GM19467 (cell line): ENCODE measurements around the gene HSD17B7.

Source experiments
- ATAC-seq: cut with Tn5 transposase; IDR thresholded peaks from one replicate; pipeline ENCODE4 v1.9.1; 2021; ENCODE audit warnings: mild to moderate bottlenecking, moderate library complexity; ENCODE audit not compliant: unreplicated experiment

Gene HSD17B7

DNA sequence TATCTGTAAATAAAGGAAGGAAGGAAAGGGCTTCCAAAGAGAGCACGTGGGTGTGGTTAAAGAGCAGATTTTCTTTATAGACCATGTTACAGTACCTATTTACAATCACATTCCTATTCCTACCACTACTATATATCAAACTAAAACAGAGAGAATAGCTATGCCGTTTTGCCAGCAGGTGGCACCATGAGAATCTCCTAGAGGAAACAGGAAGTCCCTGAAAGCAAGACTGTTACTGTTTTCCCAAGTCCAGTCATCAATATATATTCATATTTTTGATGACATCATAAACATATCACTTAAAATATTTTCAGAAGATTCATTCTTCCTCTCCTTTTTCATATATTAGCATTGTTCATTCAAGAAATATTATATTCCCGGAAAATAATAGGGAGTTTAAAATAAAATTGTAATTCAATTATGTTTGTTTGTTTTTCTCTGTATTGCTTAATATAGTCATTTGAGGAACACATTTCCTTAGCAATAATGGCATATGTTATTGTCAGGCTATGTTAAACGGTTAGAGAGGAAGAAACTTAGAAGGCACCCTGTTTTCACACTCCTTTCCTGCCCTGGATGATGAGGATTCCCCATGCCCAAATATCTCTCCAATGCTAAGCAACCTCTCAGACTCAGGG is 63.9 kb downstream of the HSD17B7 start:
- no peak for ATAC-seq

DNA sequence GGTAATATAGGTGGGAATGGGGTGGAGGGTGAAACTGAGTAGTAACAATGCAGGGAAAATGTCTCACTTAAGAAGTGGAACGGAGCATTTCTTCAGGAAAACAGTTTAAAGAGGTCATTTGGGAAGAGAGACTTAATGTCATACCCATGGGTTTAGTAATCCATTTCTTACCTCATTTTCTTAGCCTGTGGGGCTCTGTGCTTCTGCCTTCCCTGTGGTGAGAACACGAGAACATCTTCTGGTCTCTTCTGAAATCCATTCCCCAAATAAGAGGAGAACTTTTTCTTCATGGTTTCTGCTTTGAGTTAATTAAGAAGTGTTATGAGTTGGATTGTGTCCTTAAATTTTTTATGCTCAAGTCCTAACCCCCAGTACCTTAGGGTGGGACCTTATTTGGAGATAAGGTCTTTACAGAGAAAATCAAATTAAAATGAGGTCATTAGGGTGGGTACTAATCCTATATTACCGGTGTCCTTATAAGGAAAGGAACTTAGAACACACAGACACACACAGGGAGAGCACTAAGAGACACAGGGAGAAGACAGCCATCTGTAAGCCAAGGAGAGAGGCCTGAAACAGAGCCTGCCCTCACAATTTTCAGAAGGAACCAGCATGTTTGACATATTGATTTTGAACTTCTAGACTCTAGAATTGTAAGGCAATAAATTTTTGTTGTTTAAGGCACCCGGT is 65.1 kb downstream of the HSD17B7 start:
- no peak for ATAC-seq

DNA sequence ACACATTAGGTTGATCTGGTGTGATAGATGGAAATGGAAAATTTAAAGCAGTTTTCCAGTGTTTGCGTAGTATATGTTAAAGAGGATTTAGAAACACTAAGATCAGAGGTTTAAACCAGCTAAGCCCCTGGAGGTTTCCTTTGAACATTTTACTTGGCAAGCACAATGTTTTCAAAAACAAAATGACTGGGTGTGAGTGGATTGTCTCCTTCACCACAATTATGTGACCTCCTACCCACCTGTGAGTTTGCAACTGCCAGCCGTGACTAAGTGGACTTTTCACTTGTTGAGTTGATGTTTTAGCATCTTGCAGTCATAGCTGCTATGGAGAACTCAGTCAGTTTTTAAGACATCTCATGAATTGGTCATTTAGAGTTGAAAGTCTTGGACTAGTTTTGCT is 65.8 kb downstream of the HSD17B7 start:
- no peak for ATAC-seq

DNA sequence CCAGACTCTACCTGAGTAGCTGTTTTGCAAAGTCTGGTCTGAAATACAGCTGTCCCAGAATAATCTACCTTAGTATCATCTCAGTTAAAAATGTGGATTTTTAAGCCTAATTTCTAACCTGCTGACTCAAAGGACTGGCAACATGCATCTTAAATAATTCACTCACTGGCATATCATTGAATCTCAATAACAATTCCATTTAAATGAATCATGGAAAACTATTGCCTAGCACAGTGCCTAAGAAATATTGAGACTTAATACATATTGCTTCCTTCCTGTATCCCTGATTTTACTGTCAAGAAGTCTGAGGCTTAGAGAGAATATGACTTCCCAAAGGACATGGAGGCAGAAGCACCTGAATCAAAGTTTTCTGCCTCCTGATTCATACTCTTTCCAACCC is 67.3 kb downstream of the HSD17B7 start:
- no peak for ATAC-seq

DNA sequence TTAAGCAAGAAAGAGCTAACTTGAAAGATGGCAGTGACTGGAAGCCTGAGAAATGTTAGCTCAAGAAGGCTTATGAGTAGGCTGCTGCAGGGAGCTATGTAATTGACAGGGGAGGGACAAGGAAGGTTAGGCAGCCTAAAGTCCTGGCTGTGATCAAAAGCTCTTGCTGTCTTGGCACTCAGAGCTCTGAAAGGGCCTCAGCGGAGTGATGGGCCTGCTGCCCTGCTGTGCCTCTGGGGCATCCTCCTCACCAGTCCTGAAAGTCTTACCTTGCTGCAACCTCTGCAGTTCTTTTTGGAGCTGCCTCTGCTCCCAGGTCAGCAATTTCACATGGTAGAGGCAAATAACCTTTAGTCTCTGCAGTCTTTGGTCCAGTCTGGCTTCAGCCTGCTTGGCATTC is 68.7 kb downstream of the HSD17B7 start:
- no peak for ATAC-seq

DNA sequence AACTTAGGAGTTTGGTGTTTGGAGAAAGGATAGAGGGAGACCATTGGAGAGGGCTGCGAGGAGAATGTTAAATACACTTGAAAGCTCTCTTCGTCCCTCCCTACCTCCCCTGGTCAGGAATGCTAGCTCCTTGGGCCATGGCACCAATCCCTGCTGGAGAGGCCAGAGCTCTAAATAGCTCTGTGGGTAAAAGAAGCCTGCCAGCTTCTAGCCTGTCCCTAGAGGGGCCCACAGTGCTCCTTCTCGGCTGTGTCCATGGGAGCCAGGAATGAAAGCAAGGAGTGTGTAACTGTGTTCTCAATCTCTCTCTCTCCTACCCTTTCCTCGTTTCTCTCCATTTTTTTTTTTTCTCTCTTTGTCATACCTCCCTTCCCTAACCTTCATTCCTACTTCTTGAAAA is 70.6 kb downstream of the HSD17B7 start, which contains the start of gene CCDC190:
TSS of gene CCDC190 (minus strand) at position 75 of the 400 bp plus-strand sequence. CDS start 1,529 bp downstream, outside the sequence.
- ATAC-seq: no peak

DNA sequence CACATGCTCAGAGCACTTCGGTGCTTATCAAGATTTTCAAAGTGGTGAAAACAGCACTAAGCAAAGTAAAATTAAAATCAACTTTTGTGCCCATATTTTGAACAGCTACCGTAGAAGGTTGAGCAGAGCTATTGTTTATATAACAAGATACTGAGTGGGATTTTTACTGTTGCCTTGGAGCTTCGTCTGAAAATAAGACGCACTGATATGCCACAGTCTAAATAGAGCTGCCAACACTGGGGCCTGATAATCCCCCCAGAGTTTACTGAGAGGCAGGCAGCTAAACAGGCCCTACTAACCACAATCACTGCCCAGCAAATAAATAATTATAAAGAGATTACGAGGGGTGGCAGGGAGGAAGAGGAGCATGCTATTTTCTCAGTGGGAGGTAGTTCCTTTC is 71.1 kb downstream of the HSD17B7 start:
- ATAC-seq: no peak
